ENCODE data around the gene LGSN.
A peak's percentile ranks its signal among the peaks of the same experiment; 100 is the strongest.
"Not testable (repeated sequence)": the region's sequence is repeated elsewhere in the genome, so short reads cannot be mapped to it uniquely, and the experiment has no call there.

Gene LGSN

DNA sequence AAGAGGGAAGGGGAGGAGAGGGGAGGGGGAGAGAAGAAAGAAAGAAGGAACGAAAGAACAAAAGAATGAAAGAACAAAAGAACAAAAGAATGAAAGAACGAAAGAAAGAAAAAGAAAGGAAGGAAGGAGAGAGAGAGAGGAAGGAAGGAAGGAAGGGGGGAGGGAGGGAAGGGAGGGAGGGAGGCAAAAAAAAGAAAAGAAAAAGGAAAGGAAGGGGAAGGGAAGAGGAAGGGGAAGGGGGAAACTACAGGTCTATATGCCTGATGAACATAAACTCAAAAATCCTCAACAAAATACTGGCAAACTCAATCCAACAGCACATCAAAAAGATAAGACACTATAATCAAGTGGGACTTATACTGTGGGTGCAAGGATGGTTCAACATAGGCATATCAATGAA is 13.7 kb upstream of the LGSN start:
- H3K9me3 Mint-ChIP-seq, result peaks cover 0 to 3% of the 10 kb centered on the region in 2 donors
- DNase-seq (no peak), ATAC-seq (replicated peaks) (no peak)
- H3K36me3 Mint-ChIP-seq, result no peaks in the 10 kb centered on the region
- no peak overlapping the region for H3K27ac Mint-ChIP-seq
- no peaks in the 10 kb centered on the region for H3K27me3 Mint-ChIP-seq
- no peak overlapping the region for H3K4me3 Mint-ChIP-seq
- no peaks in the 10 kb centered on the region for H3K4me1 Mint-ChIP-seq

DNA sequence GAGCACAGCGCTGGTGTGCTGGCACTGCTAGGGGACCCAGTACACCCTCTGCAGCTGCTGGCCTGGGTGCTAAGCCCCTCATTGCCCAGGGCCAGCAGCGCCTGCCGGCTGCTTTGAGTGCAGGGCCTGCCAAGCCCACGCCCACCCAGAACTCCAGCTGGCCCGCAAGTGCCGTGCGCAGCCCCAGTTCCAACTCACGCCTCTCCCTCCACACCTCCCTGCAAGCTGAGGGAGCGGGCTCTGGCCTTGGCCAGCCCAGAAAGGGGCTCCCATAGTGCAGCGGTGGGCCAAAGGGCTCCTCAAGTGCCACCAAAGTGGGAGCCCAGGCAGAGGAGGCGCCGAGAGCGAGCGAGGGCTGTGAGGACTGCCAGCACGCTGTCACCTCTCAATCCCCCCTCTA is 6.8 kb upstream of the LGSN start:
- not testable (repeated sequence) for DNase-seq; H3K27me3 Mint-ChIP-seq; H3K36me3 Mint-ChIP-seq; ATAC-seq (replicated peaks); H3K9me3 Mint-ChIP-seq; H3K4me1 Mint-ChIP-seq; H3K4me3 Mint-ChIP-seq; H3K27ac Mint-ChIP-seq

DNA sequence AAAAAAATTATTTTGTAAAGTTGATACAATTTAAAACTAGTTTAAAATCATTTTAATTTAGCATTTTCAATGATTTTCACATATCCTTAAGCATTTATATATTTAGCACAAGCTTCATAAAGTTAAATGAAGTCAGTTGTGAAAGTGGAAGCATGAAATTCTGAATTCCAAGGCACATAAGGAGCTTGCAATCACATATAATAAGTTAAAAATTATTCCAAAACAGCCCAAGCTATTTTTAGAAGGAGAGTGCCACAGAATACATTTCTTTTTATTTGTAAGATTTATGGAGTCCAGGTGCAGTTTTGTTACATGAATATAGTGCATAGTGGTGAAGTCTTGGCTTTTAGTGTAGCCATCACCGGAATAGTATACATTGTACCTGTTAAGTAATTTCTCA is 3.2 kb upstream of the LGSN start:
- DNase-seq (no peak), ATAC-seq (replicated peaks) (no peak)
- Mint-ChIP-seq H3K36me3 (peaks cover 0 to 1% of the 10 kb centered on the region in 2 donors), H3K27me3 (no peaks in the 10 kb centered on the region), H3K4me1 (no peaks in the 10 kb centered on the region), H3K27ac (no peak overlapping the region), H3K4me3 (no peak overlapping the region), H3K9me3 (peaks cover 6 to 8% of the 10 kb centered on the region in 2 donors)

DNA sequence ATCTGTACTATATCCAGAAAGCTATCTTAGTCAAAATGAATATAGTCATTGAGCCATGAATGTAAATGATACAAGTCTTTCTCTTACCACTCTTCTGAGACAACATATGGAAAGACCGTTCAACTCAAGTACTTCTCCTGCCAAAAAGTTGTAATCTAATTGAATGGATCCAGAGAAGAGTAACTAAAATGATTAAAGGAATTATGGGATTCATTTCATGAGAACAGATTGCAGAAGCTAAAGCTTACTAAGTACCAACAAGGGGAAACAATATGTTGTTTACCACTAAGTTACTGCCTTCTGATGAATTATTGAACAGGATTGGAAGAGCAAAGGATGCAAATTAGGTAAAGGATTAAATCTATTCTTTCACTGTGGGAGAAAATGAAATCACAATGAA is 2.0 kb upstream of the LGSN start:
- peaks cover 0 to 6% of the 10 kb centered on the region in 2 donors for H3K9me3 Mint-ChIP-seq
- H3K27me3 Mint-ChIP-seq, result no peaks in the 10 kb centered on the region
- ATAC-seq (replicated peaks) (no peak), DNase-seq (no peak)
- H3K36me3 Mint-ChIP-seq, result no peaks in the 10 kb centered on the region
- H3K4me3 Mint-ChIP-seq, result no peak overlapping the region
- no peak overlapping the region for H3K27ac Mint-ChIP-seq
- H3K4me1 Mint-ChIP-seq, result no peaks in the 10 kb centered on the region

DNA sequence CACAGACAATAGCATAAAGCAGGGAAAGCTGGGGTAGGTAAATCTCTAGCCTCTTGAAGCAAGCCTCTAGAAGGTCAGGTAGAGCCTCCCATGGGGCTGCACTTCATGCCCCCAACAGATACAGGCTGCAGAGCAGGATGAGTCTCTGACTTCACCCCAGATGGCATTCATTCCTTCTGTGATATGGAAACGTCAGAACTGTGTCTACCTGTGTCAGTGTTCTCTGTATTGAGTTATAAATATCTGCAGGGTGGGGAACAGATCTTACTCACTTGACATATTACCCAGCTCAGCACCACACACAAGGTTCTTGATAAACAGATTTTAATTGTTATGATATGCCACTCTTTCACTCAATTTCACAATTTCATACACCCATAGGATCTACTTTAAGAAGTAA is 2.1 kb downstream of the LGSN start:
- Mint-ChIP-seq H3K4me3 (no peak overlapping the region), H3K27ac (no peak overlapping the region), H3K36me3 (no peaks in the 10 kb centered on the region), H3K27me3 (peaks cover 0 to 13% of the 10 kb centered on the region in 2 donors), H3K4me1 (no peaks in the 10 kb centered on the region), H3K9me3 (no peaks in the 10 kb centered on the region)
- no peak for ATAC-seq (replicated peaks)
- DNase-seq, result no peak

DNA sequence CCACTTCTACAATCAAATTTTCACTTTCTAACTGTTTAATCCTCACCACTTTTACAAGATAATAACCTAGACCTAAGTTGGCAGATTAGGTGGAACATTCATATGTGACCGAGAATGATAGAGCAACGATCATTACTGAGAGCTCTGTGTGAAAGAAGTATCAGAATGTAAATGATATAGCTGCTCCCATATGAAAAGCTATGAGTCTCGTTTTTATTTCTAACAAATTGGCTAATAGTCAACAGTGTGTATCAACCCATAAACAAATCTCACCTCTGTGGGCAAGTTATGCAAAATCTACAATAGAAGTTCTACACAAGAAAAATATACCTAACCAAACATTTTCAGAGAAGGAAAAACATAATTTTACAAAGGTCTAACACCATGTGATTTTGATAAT is 3.7 kb downstream of the LGSN start:
- H3K9me3 Mint-ChIP-seq, result no peaks in the 10 kb centered on the region
- H3K27ac Mint-ChIP-seq, result no peak overlapping the region
- no peaks in the 10 kb centered on the region for H3K36me3 Mint-ChIP-seq
- H3K4me3 Mint-ChIP-seq, result no peak overlapping the region
- DNase-seq (no peak), ATAC-seq (replicated peaks) (no peak)
- H3K4me1 Mint-ChIP-seq, result no peaks in the 10 kb centered on the region
- peaks cover 0 to 14% of the 10 kb centered on the region in 2 donors for H3K27me3 Mint-ChIP-seq

DNA sequence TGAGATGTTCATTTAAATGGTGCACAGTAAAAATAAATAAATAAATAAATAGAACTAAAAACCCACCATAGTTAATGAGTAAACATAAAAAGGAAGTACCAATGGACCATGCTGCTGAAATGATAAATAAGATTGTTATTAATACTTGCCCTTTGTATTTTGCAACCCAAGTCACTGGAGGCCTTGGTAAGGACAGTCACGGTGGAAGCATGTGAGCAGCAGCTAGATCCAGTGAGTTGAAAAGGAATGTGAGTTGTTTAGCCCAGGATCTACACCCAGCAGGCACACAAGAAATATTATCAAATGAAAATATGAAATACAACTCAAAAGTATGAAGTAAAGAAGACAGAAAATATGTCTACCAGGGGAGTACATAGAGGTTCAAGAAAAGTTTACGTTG is 6.7 kb downstream of the LGSN start:
- H3K36me3 Mint-ChIP-seq, result no peaks in the 10 kb centered on the region
- DNase-seq (no peak), ATAC-seq (replicated peaks) (no peak)
- H3K27ac Mint-ChIP-seq, result no peak overlapping the region
- H3K27me3 Mint-ChIP-seq, result peaks cover 0 to 14% of the 10 kb centered on the region in 2 donors
- no peak overlapping the region for H3K4me3 Mint-ChIP-seq
- no peaks in the 10 kb centered on the region for H3K9me3 Mint-ChIP-seq
- no peaks in the 10 kb centered on the region for H3K4me1 Mint-ChIP-seq

DNA sequence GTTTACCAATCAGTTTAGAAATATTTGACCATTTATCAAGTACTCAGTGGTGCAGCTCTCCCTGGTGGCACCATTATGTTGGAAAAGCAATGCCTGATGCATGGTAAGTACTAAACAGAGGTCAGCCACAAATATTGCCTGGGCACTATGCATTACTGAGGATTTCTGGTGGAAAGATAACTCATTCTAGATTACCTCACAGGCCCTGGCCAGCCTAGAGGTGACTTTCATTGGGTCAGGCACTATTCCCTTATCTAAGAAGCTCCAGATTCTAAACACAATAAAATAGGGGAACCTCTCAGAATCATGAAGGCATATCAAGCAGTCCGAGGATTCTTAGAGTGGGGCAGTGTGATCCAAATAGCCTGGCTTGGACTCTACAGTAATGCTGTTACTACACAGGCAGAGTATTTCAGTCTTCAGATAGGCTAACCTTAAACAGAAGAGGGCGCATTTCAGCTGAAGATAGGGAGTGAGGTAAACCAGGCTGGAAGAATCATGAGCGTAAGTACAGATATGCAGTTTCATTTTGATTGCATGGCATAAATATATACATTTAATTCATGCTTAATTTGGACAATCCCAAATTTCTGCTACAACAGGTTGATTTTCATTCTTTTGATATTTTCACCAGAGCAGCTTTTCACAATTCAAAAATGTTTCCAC is 12.1 kb downstream of the LGSN start:
- H3K4me1 Mint-ChIP-seq, result no peaks in the 10 kb centered on the region
- no peaks in the 10 kb centered on the region for H3K36me3 Mint-ChIP-seq
- H3K9me3 Mint-ChIP-seq, result no peaks in the 10 kb centered on the region
- peaks cover 0 to 2% of the 10 kb centered on the region in 2 donors for H3K27me3 Mint-ChIP-seq
- no peak overlapping the region for H3K4me3 Mint-ChIP-seq
- peak; percentile 62 to 79 for ATAC-seq (replicated peaks)
- no peak overlapping the region for H3K27ac Mint-ChIP-seq
- DNase-seq, result no peak

DNA sequence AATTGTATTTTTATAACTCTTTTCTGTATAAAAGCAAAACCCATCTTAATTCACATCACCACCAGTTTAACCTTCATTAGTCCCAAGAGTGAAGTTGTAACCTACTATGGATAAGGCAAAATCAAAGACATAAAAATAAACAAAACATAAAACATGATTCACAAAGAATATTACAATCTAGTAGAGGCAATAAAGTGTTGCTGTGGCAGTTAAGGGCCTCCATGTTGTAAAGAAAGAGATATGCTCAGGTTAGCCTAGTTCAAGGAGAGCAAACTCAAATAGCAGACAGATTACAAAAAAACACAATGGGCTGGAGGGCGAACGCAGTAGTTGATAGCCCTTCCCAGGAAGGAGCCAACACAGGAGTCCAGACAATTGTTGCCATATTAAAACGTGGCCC is 13.4 kb downstream of the LGSN start:
- ATAC-seq (replicated peaks) (no peak), DNase-seq (no peak)
- Mint-ChIP-seq H3K27ac (no peak overlapping the region), H3K4me1 (no peaks in the 10 kb centered on the region), H3K9me3 (no peaks in the 10 kb centered on the region), H3K36me3 (no peaks in the 10 kb centered on the region), H3K27me3 (no peaks in the 10 kb centered on the region), H3K4me3 (no peak overlapping the region)

DNA sequence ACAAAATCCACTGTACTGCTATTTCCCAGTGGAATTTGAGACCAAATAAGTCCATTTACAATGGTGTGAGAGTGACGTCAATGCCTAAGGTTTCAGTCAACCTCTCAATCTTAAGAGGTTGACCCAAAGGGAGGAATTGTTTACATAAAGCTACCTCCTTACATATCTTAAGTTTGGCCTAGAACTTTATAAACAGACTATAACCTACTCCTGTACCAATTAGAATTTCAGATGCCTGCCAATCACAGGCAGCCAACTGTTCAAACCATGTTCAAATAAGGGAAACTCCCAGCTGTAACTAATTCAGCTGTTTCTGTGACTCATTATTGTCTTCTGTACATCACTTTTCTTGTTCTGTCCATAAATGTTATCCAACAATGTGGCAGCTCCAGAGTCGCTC is 14.5 kb downstream of the LGSN start:
- Mint-ChIP-seq H3K9me3 (no peaks in the 10 kb centered on the region), H3K4me1 (no peaks in the 10 kb centered on the region), H3K4me3 (no peak overlapping the region), H3K27ac (no peak overlapping the region), H3K36me3 (no peaks in the 10 kb centered on the region), H3K27me3 (no peaks in the 10 kb centered on the region)
- no peak for DNase-seq
- ATAC-seq (replicated peaks), result no peak

DNA sequence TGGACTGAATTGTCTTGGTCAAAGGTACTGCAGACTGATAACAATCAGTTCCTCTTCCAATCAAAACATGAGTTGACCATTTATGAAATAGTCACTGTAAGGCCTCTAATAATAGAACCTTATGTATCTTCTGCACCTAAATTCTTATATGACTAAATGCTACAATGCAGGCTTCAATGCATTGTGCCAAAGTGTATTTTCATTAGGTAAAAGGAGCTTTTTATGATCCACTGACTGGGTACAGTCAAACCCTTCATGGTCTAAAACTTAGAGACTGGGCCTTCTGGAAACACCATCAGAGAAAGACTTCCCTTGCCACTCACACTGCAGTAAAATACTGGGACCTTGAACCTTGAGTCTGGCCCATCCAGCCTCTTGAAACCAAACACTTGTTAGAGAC is 16.3 kb downstream of the LGSN start:
- H3K9me3 Mint-ChIP-seq, result peaks cover 0 to 2% of the 10 kb centered on the region in 2 donors
- no peaks in the 10 kb centered on the region for H3K4me1 Mint-ChIP-seq
- H3K4me3 Mint-ChIP-seq, result no peak overlapping the region
- DNase-seq, result no peak
- no peaks in the 10 kb centered on the region for H3K36me3 Mint-ChIP-seq
- ATAC-seq (replicated peaks), result no peak
- H3K27ac Mint-ChIP-seq, result no peak overlapping the region
- H3K27me3 Mint-ChIP-seq, result no peaks in the 10 kb centered on the region

DNA sequence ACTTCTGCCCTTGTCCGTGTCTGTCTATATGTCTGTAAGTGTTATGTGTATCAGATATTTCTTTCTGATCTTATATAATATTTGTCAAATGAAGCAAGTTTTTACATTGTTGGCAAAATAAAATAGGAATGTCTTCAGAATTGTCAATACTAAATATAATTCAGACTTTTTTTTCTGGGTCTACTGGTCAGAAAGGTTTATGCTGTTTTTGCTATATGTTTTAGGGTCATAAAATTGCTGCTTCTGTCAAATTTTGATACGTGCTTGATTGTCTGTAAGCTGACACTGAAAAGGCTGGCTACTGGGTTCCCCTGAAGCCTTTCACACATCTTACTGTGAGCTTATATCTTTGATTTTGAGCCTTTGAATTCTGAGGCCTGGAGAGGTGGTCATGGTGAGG is 20.1 kb downstream of the LGSN start:
- H3K9me3 Mint-ChIP-seq, result peaks cover 0 to 2% of the 10 kb centered on the region in 2 donors
- no peak overlapping the region for H3K4me3 Mint-ChIP-seq
- no peaks in the 10 kb centered on the region for H3K4me1 Mint-ChIP-seq
- ATAC-seq (replicated peaks) (no peak), DNase-seq (no peak)
- H3K36me3 Mint-ChIP-seq, result no peaks in the 10 kb centered on the region
- H3K27me3 Mint-ChIP-seq, result no peaks in the 10 kb centered on the region
- no peak overlapping the region for H3K27ac Mint-ChIP-seq

DNA sequence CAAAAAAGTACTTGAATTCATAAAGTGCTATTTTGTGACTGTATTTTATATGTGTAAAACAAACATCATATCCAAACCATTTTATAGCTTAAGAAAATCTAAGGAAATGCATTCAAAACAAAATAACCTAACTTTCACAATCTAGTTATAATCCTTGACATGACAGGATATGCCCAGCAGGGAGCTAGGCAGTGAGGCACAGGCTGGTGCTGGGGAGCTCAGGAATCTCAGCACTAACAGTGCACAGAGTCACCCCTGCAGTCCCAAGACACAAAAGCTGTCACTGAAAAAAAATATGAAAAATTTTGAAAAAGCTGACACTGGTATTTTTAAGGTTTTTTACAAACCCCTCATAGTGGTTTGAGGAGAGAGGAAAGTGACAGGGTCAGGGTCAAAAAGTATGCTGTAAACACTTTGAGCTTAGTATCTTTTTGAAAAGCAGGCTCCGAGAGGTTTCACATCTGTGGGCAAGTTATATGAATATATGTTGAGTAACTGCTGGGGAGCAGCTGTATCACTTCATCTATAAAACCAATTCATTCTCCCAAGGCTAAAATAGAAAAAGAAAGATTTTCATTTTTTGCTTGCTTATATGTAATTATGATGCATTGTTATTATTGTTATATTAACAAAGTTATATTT is 24.1 kb downstream of the LGSN start:
- no peaks in the 10 kb centered on the region for H3K27me3 Mint-ChIP-seq
- no peak for ATAC-seq (replicated peaks)
- DNase-seq, result no peak
- H3K36me3 Mint-ChIP-seq, result no peaks in the 10 kb centered on the region
- no peak overlapping the region for H3K27ac Mint-ChIP-seq
- H3K4me1 Mint-ChIP-seq, result no peaks in the 10 kb centered on the region
- H3K4me3 Mint-ChIP-seq, result no peak overlapping the region
- H3K9me3 Mint-ChIP-seq, result peaks cover 0 to 2% of the 10 kb centered on the region in 2 donors

DNA sequence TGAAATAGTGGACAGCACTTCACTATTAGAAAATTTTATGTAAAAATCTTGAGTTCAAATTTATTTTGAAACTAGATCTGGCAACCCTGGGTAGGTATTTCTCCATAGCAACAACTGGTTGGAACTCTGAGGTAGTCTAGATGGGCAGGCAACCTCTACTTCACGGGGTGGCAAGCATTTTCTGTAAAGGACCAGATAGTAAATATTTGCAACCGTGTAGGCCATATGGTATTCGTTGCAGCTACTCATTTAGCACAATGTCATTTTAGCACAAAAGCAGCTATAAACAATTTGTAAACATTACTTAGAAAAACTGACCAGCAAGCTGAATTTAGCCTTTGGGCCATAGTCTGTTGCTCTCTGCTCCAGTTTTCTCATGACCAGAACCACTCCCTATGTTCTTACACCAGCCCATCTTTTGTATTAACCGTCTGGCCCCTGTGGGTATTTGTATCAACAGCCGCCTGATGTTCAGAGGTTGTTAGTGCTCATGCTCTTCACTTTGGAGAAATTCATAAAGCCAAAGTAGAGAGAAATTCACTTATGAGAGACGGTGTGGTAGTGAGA is 29.2 kb downstream of the LGSN start:
- Mint-ChIP-seq H3K9me3 (no peaks in the 10 kb centered on the region), H3K4me1 (no peaks in the 10 kb centered on the region), H3K4me3 (no peak overlapping the region), H3K27me3 (no peaks in the 10 kb centered on the region), H3K27ac (no peak overlapping the region), H3K36me3 (no peaks in the 10 kb centered on the region)
- no peak for DNase-seq
- ATAC-seq (replicated peaks), result no peak

DNA sequence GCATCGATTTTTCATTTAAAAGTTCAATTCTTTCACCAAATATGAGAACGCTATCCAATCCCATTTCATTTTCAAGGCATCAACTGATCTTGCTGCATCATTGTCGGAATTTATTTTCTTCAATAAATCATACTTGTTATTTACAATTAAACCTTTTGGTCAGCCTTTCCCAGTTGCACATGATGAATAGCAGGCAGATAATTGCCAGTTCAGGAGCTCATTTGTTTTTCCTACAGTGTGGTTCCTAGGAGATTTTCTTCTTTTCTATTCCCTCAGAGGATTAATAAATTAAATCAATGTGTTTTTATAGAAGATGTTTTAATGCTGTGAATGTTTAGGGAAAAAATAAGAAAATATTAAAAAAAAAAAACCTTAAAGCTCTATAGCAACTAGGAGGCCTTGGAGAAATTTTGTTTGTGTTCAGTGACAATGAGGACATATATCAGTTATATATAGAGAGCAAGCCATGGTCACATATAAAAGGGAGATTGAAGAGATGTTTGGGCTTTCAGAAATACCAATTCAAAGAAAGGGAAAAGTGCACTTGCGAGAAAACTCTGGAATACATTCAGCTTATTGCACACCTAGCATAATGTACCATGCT is 30.4 kb downstream of the LGSN start:
- Mint-ChIP-seq H3K4me1 (no peaks in the 10 kb centered on the region), H3K36me3 (no peaks in the 10 kb centered on the region), H3K9me3 (no peaks in the 10 kb centered on the region), H3K4me3 (no peak overlapping the region), H3K27me3 (no peaks in the 10 kb centered on the region), H3K27ac (no peak overlapping the region)
- ATAC-seq (replicated peaks) (no peak), DNase-seq (no peak)
